Measurements from ENCODE around the gene UNC93A.
"Not testable (repeated sequence)": the region's sequence is repeated elsewhere in the genome, so short reads cannot be mapped to it uniquely, and the experiment has no call there.

UNC93A gene

DNA sequence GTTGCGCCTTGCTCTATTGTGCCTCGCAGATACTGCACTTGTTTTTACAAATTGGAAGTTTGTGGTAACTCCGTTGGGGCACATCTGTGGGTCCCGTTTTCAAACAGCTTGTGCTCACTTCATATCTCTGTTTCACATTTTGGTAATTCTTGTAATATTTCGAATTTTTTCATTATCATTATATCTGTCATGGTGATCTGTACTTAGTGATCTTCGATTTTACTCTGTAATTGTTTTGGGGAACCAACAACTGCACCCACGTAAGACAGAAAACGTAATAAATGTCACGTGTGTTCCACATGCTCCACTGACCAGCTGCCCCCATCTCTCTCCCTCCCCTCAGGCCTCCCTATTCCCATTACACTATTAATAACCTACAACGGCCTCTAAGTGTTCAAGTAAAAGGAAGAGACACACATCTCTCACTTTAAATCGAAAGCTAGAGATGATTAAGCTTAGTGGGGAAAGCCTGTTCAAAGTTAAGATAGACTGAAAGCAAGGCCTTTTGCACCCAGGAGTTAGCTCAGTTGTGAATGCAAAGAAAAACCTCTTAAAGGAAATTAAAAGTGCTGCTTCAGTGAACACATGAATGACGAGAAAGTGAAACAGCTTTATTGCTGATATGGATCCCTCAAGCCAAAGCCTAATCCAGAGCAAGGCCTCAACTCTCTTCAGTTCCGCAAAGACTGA, 60.7 kb downstream of the UNC93A start:
- Histone ChIP-seq H3K36me3 (ENCODE audit: control insufficient read depth, insufficient read depth, low read length) (no peaks in the 10 kb centered on the region), H3K27me3 (replicated peaks; ENCODE audit: control insufficient read depth, insufficient read depth, low read length) (no peaks in the 10 kb centered on the region; the same call in 1 of the 2 replicates), H3K4me3 (replicated peaks; ENCODE audit: low read depth, low read length) (no peak overlapping the region)
- TF ChIP-seq, protein P1, sequence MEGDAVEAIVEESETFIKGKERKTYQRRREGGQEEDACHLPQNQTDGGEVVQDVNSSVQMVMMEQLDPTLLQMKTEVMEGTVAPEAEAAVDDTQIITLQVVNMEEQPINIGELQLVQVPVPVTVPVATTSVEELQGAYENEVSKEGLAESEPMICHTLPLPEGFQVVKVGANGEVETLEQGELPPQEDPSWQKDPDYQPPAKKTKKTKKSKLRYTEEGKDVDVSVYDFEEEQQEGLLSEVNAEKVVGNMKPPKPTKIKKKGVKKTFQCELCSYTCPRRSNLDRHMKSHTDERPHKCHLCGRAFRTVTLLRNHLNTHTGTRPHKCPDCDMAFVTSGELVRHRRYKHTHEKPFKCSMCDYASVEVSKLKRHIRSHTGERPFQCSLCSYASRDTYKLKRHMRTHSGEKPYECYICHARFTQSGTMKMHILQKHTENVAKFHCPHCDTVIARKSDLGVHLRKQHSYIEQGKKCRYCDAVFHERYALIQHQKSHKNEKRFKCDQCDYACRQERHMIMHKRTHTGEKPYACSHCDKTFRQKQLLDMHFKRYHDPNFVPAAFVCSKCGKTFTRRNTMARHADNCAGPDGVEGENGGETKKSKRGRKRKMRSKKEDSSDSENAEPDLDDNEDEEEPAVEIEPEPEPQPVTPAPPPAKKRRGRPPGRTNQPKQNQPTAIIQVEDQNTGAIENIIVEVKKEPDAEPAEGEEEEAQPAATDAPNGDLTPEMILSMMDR (IDR thresholded peaks at IDR 0.05; ENCODE audit: insufficient read depth, low read length, poor library complexity, severe bottlenecking) = no peak
- DNase-seq (ENCODE audit: extremely low read depth, insufficient read length) = no peak

DNA sequence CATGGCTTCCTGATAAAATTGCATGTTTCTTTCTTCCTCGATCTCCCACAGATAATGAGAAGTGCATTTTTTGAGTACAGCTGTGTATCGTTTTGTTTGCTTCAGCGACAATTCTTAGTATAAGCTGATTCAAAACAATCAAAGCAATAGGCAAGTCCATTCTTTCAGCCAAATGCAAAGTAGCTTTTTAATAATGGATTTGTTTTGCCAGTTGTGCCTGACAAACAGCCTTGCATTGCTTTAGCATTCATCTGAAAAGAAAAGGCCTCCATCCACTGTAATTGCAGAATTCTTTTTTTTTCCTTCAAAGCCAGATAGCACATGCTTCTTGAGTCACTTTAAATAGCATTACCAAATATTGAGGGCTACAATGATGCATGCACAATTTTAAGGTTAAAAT, 65.8 kb downstream of the UNC93A start:
- DNase-seq (ENCODE audit: extremely low read depth, insufficient read length) = no peak
- H3K4me3 ChIP-seq (replicated peaks; ENCODE audit: low read depth, low read length) = no peak overlapping the region
- TF ChIP-seq, protein P1 (IDR thresholded peaks at IDR 0.05; ENCODE audit: insufficient read depth, low read length, poor library complexity, severe bottlenecking) = no peak
- no peaks in the 10 kb centered on the region for H3K27me3 ChIP-seq (replicated peaks; ENCODE audit: control insufficient read depth, insufficient read depth, low read length)
- no peaks in the 10 kb centered on the region for H3K36me3 ChIP-seq (ENCODE audit: control insufficient read depth, insufficient read depth, low read length)

DNA sequence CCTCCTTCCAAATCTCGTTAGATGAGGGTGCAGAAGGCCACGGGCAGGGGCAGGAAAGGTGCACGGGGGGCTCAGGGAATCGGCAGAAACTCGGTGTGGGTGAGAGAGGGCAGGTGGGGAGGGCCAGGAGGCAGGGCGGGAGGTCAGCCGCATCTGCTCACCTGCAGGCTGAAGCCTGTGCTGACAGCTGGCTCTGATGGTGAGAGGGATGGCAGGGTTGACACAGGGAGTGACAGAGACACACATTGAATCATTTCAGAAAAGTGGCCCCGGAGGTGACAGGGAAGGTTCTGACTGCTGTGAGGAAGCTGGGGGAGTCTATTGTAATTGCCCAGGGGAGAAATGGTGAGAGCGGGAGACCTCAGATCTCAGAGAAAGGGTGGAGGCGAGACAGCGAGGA, 67.3 kb downstream of the UNC93A start:
- not testable (repeated sequence) for H3K4me3 ChIP-seq (replicated peaks; ENCODE audit: low read depth, low read length); H3K27me3 ChIP-seq (replicated peaks; ENCODE audit: control insufficient read depth, insufficient read depth, low read length); H3K36me3 ChIP-seq (ENCODE audit: control insufficient read depth, insufficient read depth, low read length); DNase-seq (ENCODE audit: extremely low read depth, insufficient read length)

DNA sequence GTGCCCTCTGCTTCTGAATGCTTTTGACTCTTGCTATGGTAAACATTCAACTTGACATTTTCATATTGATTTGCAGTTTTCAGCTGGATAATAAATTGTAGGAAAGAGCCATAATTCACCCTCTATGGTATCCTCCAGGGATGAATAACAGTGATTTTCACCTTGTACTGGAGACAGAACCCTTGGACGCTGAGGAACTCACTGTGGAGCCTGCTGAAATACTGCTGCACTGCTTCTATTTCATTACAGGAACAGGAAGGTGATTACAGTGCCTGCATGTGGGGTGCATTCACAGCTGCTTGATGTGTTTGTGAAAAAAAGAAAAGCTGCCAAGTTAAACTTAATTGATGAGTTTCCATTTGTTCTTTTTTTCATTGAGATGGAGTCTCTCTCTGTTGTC, 70.1 kb downstream of the UNC93A start:
- not testable (repeated sequence) for H3K27me3 ChIP-seq (replicated peaks; ENCODE audit: control insufficient read depth, insufficient read depth, low read length); DNase-seq (ENCODE audit: extremely low read depth, insufficient read length)

More for the DNA sequence above, 70.1 kb downstream of the UNC93A start:
- not testable (repeated sequence) for H3K4me3 ChIP-seq (replicated peaks; ENCODE audit: low read depth, low read length); H3K36me3 ChIP-seq (ENCODE audit: control insufficient read depth, insufficient read depth, low read length)
